IMR-90 (cell line): ENCODE data around the gene MYO3B. TPM values are rescaled to one million over a fixed set of nuclear protein-coding genes. Genes with fewer than 3 reads are reported as not detected.
A peak's percentile ranks its signal among the peaks of the same experiment; 100 is the strongest.

ENCODE experiments used
- ATAC-seq: fragments of 200-7000 bp; cut with Tn5 transposase; 2 replicates; pipeline ENCODE4 v1.9.1; 2020; ENCODE audit warnings: low read depth, mild to moderate bottlenecking, moderate library complexity
- BruUV-seq: library from RNA; stranded (reverse); fragments of 400-500 nt; replicated peaks from 2 replicates; lab custom pipeline; 2021; lab: Mats Ljungman, UMichigan
- CTCF ChIA-PET: fragments of 300-600 bp; formaldehyde crosslinking; extraction: SDS; loops from one replicate; lab custom pipeline; 2021; ENCODE audit warnings: antibody characterized with exemption; lab: Yijun Ruan, JAX
- POLR2A ChIA-PET: fragments of 300-600 bp; sonication (Branson Sonifier 250); formaldehyde crosslinking; loops from one replicate; lab custom pipeline; 2022; ENCODE audit warnings: antibody characterized with exemption; ENCODE audit not compliant: unreplicated experiment; lab: Charles Lee
- DNase-seq: peaks from one replicate; pipeline ENCODE4 v3.0.0; 2013
- H2AFZ ChIP-seq: replicated peaks from 2 replicates; pipeline ENCODE3; 2013; ENCODE audit warnings: low read length, mild to moderate bottlenecking; ENCODE audit not compliant: poor library complexity
- H2AK5ac ChIP-seq: 2 replicates; pipeline ENCODE4 v1.6.1; 2013; ENCODE audit warnings: low read depth, low read length, inconsistent platforms
- H2AK9ac ChIP-seq: replicated peaks from 2 replicates; pipeline ENCODE3; 2013; ENCODE audit warnings: mild to moderate bottlenecking, low read depth, low read length, moderate library complexity; ENCODE audit not compliant: poor library complexity
- H2BK120ac ChIP-seq: 2 replicates; pipeline ENCODE4 v1.6.1; 2013; ENCODE audit warnings: low read depth, low read length, inconsistent platforms
- H2BK15ac ChIP-seq: 3 replicates; pipeline ENCODE4 v1.6.1; 2013; ENCODE audit warnings: low read depth, low read length, inconsistent platforms
- H2BK20ac ChIP-seq: 2 replicates; pipeline ENCODE4 v1.6.1; 2013; ENCODE audit warnings: low read depth, mild to moderate bottlenecking, inconsistent platforms, low read length, moderate library complexity
- H2BK5ac ChIP-seq: 2 replicates; pipeline ENCODE4 v1.6.1; 2013; ENCODE audit warnings: mild to moderate bottlenecking, low read depth, low read length, inconsistent platforms; ENCODE audit not compliant: poor library complexity, severe bottlenecking
- H3K14ac ChIP-seq: replicated peaks from 2 replicates; pipeline ENCODE4 v1.6.1; 2013; ENCODE audit warnings: low read depth, low read length, inconsistent platforms
- H3K18ac ChIP-seq: 2 replicates; pipeline ENCODE4 v1.6.1; 2013; ENCODE audit warnings: low read depth, low read length, control low read depth
- H3K23ac ChIP-seq: 2 replicates; pipeline ENCODE4 v1.6.1; 2013; ENCODE audit warnings: low read depth, low read length, inconsistent platforms
- H3K27ac ChIP-seq: 2 replicates; pipeline ENCODE4 v1.5.1; 2013; ENCODE audit warnings: mild to moderate bottlenecking, control low read depth, low read length; ENCODE audit not compliant: insufficient read depth
- H3K27me3 ChIP-seq: 2 replicates; pipeline ENCODE4 v1.6.1; 2013; ENCODE audit warnings: low read length; ENCODE audit not compliant: control insufficient read depth, insufficient read depth
- H3K36me3 ChIP-seq: 2 replicates; pipeline ENCODE4 v1.6.1; 2013; ENCODE audit warnings: low read length, mixed read lengths; ENCODE audit not compliant: control insufficient read depth, insufficient read depth
- H3K4ac ChIP-seq: 2 replicates; pipeline ENCODE4 v1.6.1; 2013; ENCODE audit warnings: low read depth, low read length, inconsistent platforms
- H3K4me1 ChIP-seq: 2 replicates; pipeline ENCODE4 v1.6.1; 2013; ENCODE audit warnings: low read length, mixed read lengths; ENCODE audit not compliant: control insufficient read depth, insufficient read depth
- H3K4me2 ChIP-seq: 2 replicates; pipeline ENCODE4 v1.6.1; 2013; ENCODE audit warnings: low read depth, mild to moderate bottlenecking, control low read depth, low read length, moderate library complexity
- H3K4me3 ChIP-seq: 2 replicates; pipeline ENCODE4 v1.5.1; 2013; ENCODE audit warnings: low read depth, mild to moderate bottlenecking, control low read depth, low read length, moderate library complexity; ENCODE audit not compliant: insufficient read depth
- H3K56ac ChIP-seq: 2 replicates; pipeline ENCODE4 v1.6.1; 2013; ENCODE audit warnings: low read length, inconsistent platforms; ENCODE audit not compliant: insufficient read depth; ENCODE audit errors: extremely low read depth
- H3K79me1 ChIP-seq, 2 experiments: 2 replicates each; pipeline ENCODE4 v1.6.1; 2013; ENCODE audit warnings: low read length in 2 of 2, inconsistent platforms in 1 of 2, low read depth in 1 of 2
- H3K9ac ChIP-seq: 2 replicates; pipeline ENCODE4 v1.6.1; 2013; ENCODE audit warnings: low read depth, low read length, control low read depth
- H3K9me1 ChIP-seq: 2 replicates; pipeline ENCODE4 v1.6.1; 2013; ENCODE audit warnings: low read length, inconsistent platforms; ENCODE audit not compliant: insufficient read depth
- H3K9me3 ChIP-seq: 2 replicates; pipeline ENCODE4 v1.6.1; 2013; ENCODE audit warnings: low read length; ENCODE audit not compliant: control insufficient read depth, insufficient read depth
- H4K20me1 ChIP-seq: 2 replicates; pipeline ENCODE4 v1.6.1; 2013; ENCODE audit warnings: low read length, inconsistent platforms; ENCODE audit not compliant: insufficient read depth
- H4K5ac ChIP-seq: 2 replicates; pipeline ENCODE4 v1.6.1; 2013; ENCODE audit warnings: mild to moderate bottlenecking, low read depth, low read length, control low read depth
- H4K8ac ChIP-seq, 2 experiments: 2 replicates each; pipeline ENCODE4 v1.6.1; 2013; ENCODE audit warnings: low read depth in 2 of 2, low read length in 2 of 2, control low read depth in 1 of 2, inconsistent platforms in 1 of 2
- H4K91ac ChIP-seq: 2 replicates; pipeline ENCODE4 v1.6.1; 2013; ENCODE audit warnings: low read depth, low read length, inconsistent platforms; ENCODE audit not compliant: insufficient read depth
- BHLHE40 ChIP-seq: fragments of 150-350 bp; IDR thresholded peaks from 2 replicates; pipeline ENCODE4 v1.6.1; 2016; ENCODE audit warnings: mild to moderate bottlenecking, low read depth, low read length
- CEBPB ChIP-seq: IDR thresholded peaks from 2 replicates; pipeline ENCODE4 v1.6.1; 2012; ENCODE audit warnings: low read depth, low read length, improper control_type of control experiment
- CHD1 ChIP-seq: IDR thresholded peaks from 2 replicates; pipeline ENCODE4 v1.6.1; 2012; ENCODE audit warnings: low read depth, low read length, improper control_type of control experiment
- ELK1 ChIP-seq: fragments of 150-350 bp; IDR thresholded peaks from 2 replicates; pipeline ENCODE4 v1.6.1; 2016; ENCODE audit warnings: low read depth, mild to moderate bottlenecking, low read length, moderate library complexity, borderline replicate concordance
- FOS ChIP-seq: fragments of 150-350 bp; IDR thresholded peaks from 2 replicates; pipeline ENCODE4 v1.6.1; 2016; ENCODE audit warnings: low read depth, low read length
- MAFK ChIP-seq: IDR thresholded peaks from 2 replicates; pipeline ENCODE4 v1.6.1; 2012; ENCODE audit warnings: low read depth, low read length, improper control_type of control experiment
- MAZ ChIP-seq: IDR thresholded peaks from 2 replicates; pipeline ENCODE4 v1.6.1; 2012; ENCODE audit warnings: low read depth, mild to moderate bottlenecking, low read length, improper control_type of control experiment, moderate library complexity, borderline replicate concordance
- MXI1 ChIP-seq: IDR thresholded peaks from 2 replicates; pipeline ENCODE4 v1.6.1; 2012; ENCODE audit warnings: low read depth, mild to moderate bottlenecking, low read length, moderate library complexity, borderline replicate concordance
- NFE2L2 ChIP-seq: fragments of 150-350 bp; IDR thresholded peaks from 2 replicates; pipeline ENCODE4 v1.6.1; 2016; ENCODE audit warnings: low read depth, mild to moderate bottlenecking, low read length
- POLR2A ChIP-seq: IDR thresholded peaks from 2 replicates; pipeline ENCODE4 v1.6.1; 2012; ENCODE audit warnings: mild to moderate bottlenecking, low read depth, low read length
- RAD21 ChIP-seq: IDR thresholded peaks from 2 replicates; pipeline ENCODE4 v1.6.1; 2012; ENCODE audit warnings: low read length, improper control_type of control experiment
- RCOR1 ChIP-seq: IDR thresholded peaks from 2 replicates; pipeline ENCODE4 v1.6.1; 2012; ENCODE audit warnings: mild to moderate bottlenecking, low read length, improper control_type of control experiment; ENCODE audit not compliant: insufficient replicate concordance
- SMC3 ChIP-seq: fragments of 150-350 bp; IDR thresholded peaks from 2 replicates; pipeline ENCODE4 v1.6.1; 2016; ENCODE audit warnings: low read depth, mild to moderate bottlenecking, antibody characterized with exemption, low read length, moderate library complexity
- USF2 ChIP-seq: fragments of 150-350 bp; IDR thresholded peaks from 2 replicates; pipeline ENCODE4 v1.6.1; 2017; ENCODE audit warnings: mild to moderate bottlenecking, antibody characterized with exemption, low read length, low read depth
- WGBS, 2 experiments: methylation state at CpG; one replicate each; pipeline versions ENCODE4 v1.1.5 to v1.1.7; 2013; ENCODE audit warnings: missing lambda C conversion rate in 2 of 2; ENCODE audit not compliant: insufficient read length in 1 of 2; ENCODE audit errors: extremely low coverage in 2 of 2; 5-methylcytosine and 5-hydroxymethylcytosine counted together
- dilution Hi-C: fragments of 300-500 bp; cut with HindIII; formaldehyde crosslinking; loops from one replicate; pipeline ENCODE4 v1.14.3; 2018; ENCODE audit warnings: low sequenced_read_pairs; ENCODE audit not compliant: unreplicated experiment
- in situ Hi-C: fragments of 300-500 bp; cut with MboI; formaldehyde crosslinking; loops from 3 replicates; pipeline ENCODE4 v1.14.3; 2019; ENCODE audit warnings: low sequenced_read_pairs, inconsistent platforms, mixed read lengths
- intact Hi-C: fragments of 100-400 bp; cut with micrococcal nuclease; formaldehyde crosslinking; loops from 2 replicates; pipeline ENCODE4 v1.10.0; 2022
- polyA plus RNA-seq, 3 experiments: library from polyadenylated mRNA; depleted of rRNA; stranded (reverse); fragments of >200 nt; gene quantifications; 2 replicates each; pipeline ENCODE4 v1.2.3, GENCODE V29; 2012; ENCODE audit warnings: low replicate concordance in 1 of 3
- total RNA-seq: library from RNA; depleted of rRNA; stranded (reverse); fragments of >200 nt; gene quantifications from 2 replicates; pipeline ENCODE4 v1.2.3, GENCODE V29; 2012

MYO3B gene
- total and polyA plus RNA-seq, 2 of the 4 experiments (the other 2 are of a cell fraction): 0.02 TPM; not detected in 1

- Histone ChIP-seq H2BK20ac (no peak overlapping the region), H2BK120ac (no peak overlapping the region), H3K9ac (no peak overlapping the region), H4K20me1 (no peaks in the 10 kb centered on the region), H3K27me3 (peaks cover 14% of the 10 kb centered on the region), H3K79me1 (no peaks in the 10 kb centered on the region), H3K23ac (no peak overlapping the region), H2AFZ (no peak overlapping the region), H2BK15ac (no peak overlapping the region), H3K4me1 (no peaks in the 10 kb centered on the region), H2AK9ac (no peak overlapping the region), H4K91ac (no peak overlapping the region), H3K4me2 (no peak overlapping the region), H3K9me3 (no peaks in the 10 kb centered on the region), H3K9me1 (no peaks in the 10 kb centered on the region), H3K4ac (no peak overlapping the region), H3K14ac (no peak overlapping the region), H2BK5ac (no peak overlapping the region), H3K27ac (no peak overlapping the region), H4K5ac (no peak overlapping the region), H3K4me3 (no peak overlapping the region), H4K8ac (no peak overlapping the region), H3K36me3 (no peaks in the 10 kb centered on the region), H3K56ac (no peak overlapping the region), H2AK5ac (no peak overlapping the region), H3K18ac (no peak overlapping the region)
- POLR2A ChIA-PET: no interaction called here
- peak; percentile 54 for DNase-seq
- dilution Hi-C loops (no loop called here), in situ Hi-C loops (no loop called here), intact Hi-C loops (loop anchor here (1.0 to 10.0 kb wide), 4 partner anchors 126 to 781 kb away; no protein-coding TSS in a partner anchor)
- BruUV-seq: no TSS peak
- peak; percentile 69; the same call in 1 of the 2 replicates for ATAC-seq
- no CpG with 5 or more reads among the region's 12 CpGs for WGBS, 2 experiments
- CTCF ChIA-PET: interaction anchor here (0.8 to 1.5 kb wide), 2 partner anchors 125 to 637 kb away, joined by 3 to 4 read pairs; no protein-coding TSS in a partner anchor
- TF ChIP-seq CHD1 (no peak), FOS (no peak), MAFK (no peak), SMC3 (peak; percentile 38; the same call in 1 of the 2 replicates), ELK1 (no peak), RCOR1 (no peak), MXI1 (no peak), MAZ (no peak), CEBPB (peak; percentile 60; the same call in 1 of the 2 replicates), BHLHE40 (no peak), RAD21 (peak; percentile 64), USF2 (no peak), NFE2L2 (no peak), POLR2A (no peak)
Observed at GRCh38 chr2:170235860-170236679, 58.1 kb downstream of the MYO3B start.
